ENCODE measurements around the gene ZNF366.
"Not testable (repeated sequence)": the region's sequence is repeated elsewhere in the genome, so short reads cannot be mapped to it uniquely, and the experiment has no call there.

The ZNF366 gene

GRCh38 chr5:72436796-72437471 lies 70.3 kb downstream of the ZNF366 start:
- no peak for DNase-seq

- no peak for DNase-seq
Measured at GRCh38 chr5:72434781-72435437, 72.3 kb downstream of the ZNF366 start.

- no peak for DNase-seq
Measured at GRCh38 chr5:72434056-72434780, 73.0 kb downstream of the ZNF366 start.

- DNase-seq: no peak
Measured at GRCh38 chr5:72433522-72433921, 73.7 kb downstream of the ZNF366 start.

- DNase-seq: no peak
Measured at GRCh38 chr5:72428669-72429068, 78.5 kb downstream of the ZNF366 start.

GRCh38 chr5:72427488-72428437 lies 79.4 kb downstream of the ZNF366 start:
- DNase-seq: no peak

GRCh38 chr5:72427016-72427415 lies 80.2 kb downstream of the ZNF366 start:
- DNase-seq: no peak

- DNase-seq: no peak
Measured at GRCh38 chr5:72426019-72426418, 81.2 kb downstream of the ZNF366 start.

- no peak for DNase-seq
Measured at GRCh38 chr5:72418271-72418670, 88.9 kb downstream of the ZNF366 start.

- no peak for DNase-seq
Measured at GRCh38 chr5:72417333-72418062, 89.7 kb downstream of the ZNF366 start.

GRCh38 chr5:72415616-72416325 lies 91.4 kb downstream of the ZNF366 start:
- no peak for DNase-seq

- DNase-seq: no peak
Measured at GRCh38 chr5:72412283-72413055, 94.7 kb downstream of the ZNF366 start.

- DNase-seq: no peak
Measured at GRCh38 chr5:72410688-72411295, 96.4 kb downstream of the ZNF366 start.

GRCh38 chr5:72408603-72409002 lies 98.6 kb downstream of the ZNF366 start:
- DNase-seq: no peak

- no peak for DNase-seq
Measured at GRCh38 chr5:72408127-72408526, 99.1 kb downstream of the ZNF366 start.

- no peak for DNase-seq
Measured at GRCh38 chr5:72407541-72407940, 99.7 kb downstream of the ZNF366 start.

- DNase-seq: no peak
Measured at GRCh38 chr5:72407078-72407477, 100.1 kb downstream of the ZNF366 start.

- DNase-seq: not testable (repeated sequence)
Measured at GRCh38 chr5:72404771-72405170, 102.4 kb downstream of the ZNF366 start.

GRCh38 chr5:72402959-72403628 lies 104.1 kb downstream of the ZNF366 start:
- DNase-seq: no peak
